HepG2 (cell line): ENCODE results near the gene EFNA2. TPM values are rescaled to one million over a fixed set of nuclear protein-coding genes. Genes with fewer than 3 reads are reported as not detected.

Source experiments
- CBFB ChIP-seq: sonication (generic); formaldehyde crosslinking; IDR thresholded peaks from 2 replicates; pipeline ENCODE4 v1.4.0; 2020; ENCODE audit warnings: missing genetic modification reagents
- FIP1L1 ChIP-seq: fragments of 200-400 bp; formaldehyde crosslinking; IDR thresholded peaks from 2 replicates; pipeline ENCODE4 v1.6.1; 2018; ENCODE audit warnings: low read depth, mild to moderate bottlenecking, low read length, moderate library complexity, borderline replicate concordance; ENCODE audit not compliant: insufficient read depth
- HNF4A ChIP-seq: sonication (generic); formaldehyde crosslinking; IDR thresholded peaks from 2 replicates; pipeline ENCODE4 v1.4.0; 2020; ENCODE audit warnings: missing genetic modification reagents
- NFAT5 ChIP-seq: sonication (generic); formaldehyde crosslinking; IDR thresholded peaks from 2 replicates; pipeline ENCODE4 v1.4.0; 2020; ENCODE audit warnings: missing genetic modification reagents
- RNF2 ChIP-seq: fragments of 450-650 bp; conservative IDR thresholded peaks from 2 replicates; pipeline ENCODE4 v1.6.1; 2016; ENCODE audit warnings: low read depth
- TAF1 ChIP-seq: sonication (generic); formaldehyde crosslinking; IDR thresholded peaks from 2 replicates; pipeline ENCODE4 v1.4.0; 2020; ENCODE audit warnings: missing genetic modification reagents
- THRA ChIP-seq: sonication (generic); formaldehyde crosslinking; IDR thresholded peaks from 2 replicates; pipeline ENCODE4 v1.4.0; 2020; ENCODE audit warnings: missing genetic modification reagents, borderline replicate concordance
- TSC22D2 ChIP-seq: sonication (generic); formaldehyde crosslinking; IDR thresholded peaks from 2 replicates; pipeline ENCODE4 v1.5.1; 2020; ENCODE audit warnings: missing genetic modification reagents, mild to moderate bottlenecking, borderline replicate concordance
- ZBTB7B ChIP-seq: sonication (generic); formaldehyde crosslinking; IDR thresholded peaks from 2 replicates; pipeline ENCODE4 v1.4.0; 2020; ENCODE audit warnings: missing genetic modification reagents
- ZSCAN22 ChIP-seq: sonication (generic); formaldehyde crosslinking; IDR thresholded peaks from 2 replicates; pipeline ENCODE4 v1.4.0; 2020; ENCODE audit warnings: mild to moderate bottlenecking, missing genetic modification reagents
- polyA plus RNA-seq, 8 experiments: library from polyadenylated mRNA; depleted of rRNA in 3 of 8; stranded (reverse) in 7 of 8; unstranded in 1 of 8; fragments of >200 nt; fragmentation: Illumina TruSeq in 4 of 8; extraction: Trizol in 4 of 8; gene quantifications; 2 replicates each; pipeline versions ENCODE4 v1.2.1 to v1.2.3, GENCODE V29; 2011 to 2016; ENCODE audit warnings: low read depth in 4 of 8, missing spikeins in 1 of 8, mixed read lengths in 1 of 8; ENCODE audit not compliant: insufficient read depth in 1 of 8
- total RNA-seq, 5 experiments: library from RNA; depleted of rRNA; stranded (reverse); fragments of >200 nt; fragmentation: Illumina TruSeq; extraction: Trizol; gene quantifications; 2 replicates each; pipeline ENCODE4 v1.2.3, GENCODE V29; 2016; ENCODE audit warnings: low read depth in 1 of 5
- TF ChIP-seq, protein P1 (sequence below): sonication (generic); formaldehyde crosslinking; IDR thresholded peaks from 2 replicates; pipeline ENCODE4 v1.4.0; 2020; ENCODE audit warnings: mild to moderate bottlenecking, missing genetic modification reagents

Gene EFNA2
- total and polyA plus RNA-seq, 2 of the 13 experiments (the other 11 are each of a cell fraction or from before 2014, with no cell fraction given): 6.0 to 9.9 TPM

DNA sequence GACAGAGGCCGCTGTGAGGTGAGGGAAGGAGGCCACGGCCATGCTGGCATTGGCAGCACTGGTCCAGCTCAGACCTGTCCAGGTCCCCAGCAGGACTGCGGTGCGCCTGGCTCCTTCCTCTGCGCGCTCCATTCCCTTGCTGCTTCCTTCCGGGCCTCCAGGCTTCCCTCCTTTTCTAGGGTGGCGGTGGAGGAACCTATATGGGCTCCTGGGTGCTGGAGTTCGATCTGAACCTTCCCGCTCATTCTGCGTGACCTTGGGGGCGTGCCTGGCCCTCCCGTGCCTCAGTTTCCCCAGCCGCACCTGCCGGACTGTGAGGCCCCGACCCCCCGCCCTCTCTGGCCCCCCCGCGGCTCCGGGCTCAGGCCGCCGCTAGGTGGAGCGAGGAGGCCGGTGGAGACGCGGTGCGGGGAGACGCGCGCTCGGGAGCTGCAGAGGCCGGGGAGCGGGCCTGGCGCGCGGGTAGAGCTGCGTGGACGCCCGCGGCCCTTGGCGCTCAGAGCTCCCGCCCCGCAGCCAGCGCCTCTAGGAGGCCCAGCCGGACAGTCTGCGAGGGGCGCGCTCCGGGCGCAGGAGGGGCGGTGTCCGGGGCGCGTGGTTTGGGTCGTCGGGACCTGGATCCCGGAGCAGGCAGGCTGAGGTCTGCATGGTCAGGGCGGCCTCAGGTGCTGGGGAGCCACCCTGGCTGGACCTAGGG, 29.9 kb downstream of the EFNA2 start (continued):
- TF ChIP-seq NFAT5: no peak
- TF ChIP-seq FIP1L1: no peak
- TF ChIP-seq TAF1 (CRISPR knock-in tag): no peak
- TF ChIP-seq THRA (CRISPR knock-in tag): 0 out of 2 replicates have a peak, but pooled peaks have one; percentile 41
- TF ChIP-seq CBFB (CRISPR knock-in tag): peak; percentile 36; the same call in 1 of the 2 replicates
- TF ChIP-seq HNF4A: no peak
- TF ChIP-seq TSC22D2 (CRISPR knock-in tag): 0 out of 2 replicates have a peak, but pooled peaks have one; percentile 67
- TF ChIP-seq RNF2: no peak
- peak; percentile 54; the same call in 1 of the 2 replicates for TF ChIP-seq ZBTB7B (CRISPR knock-in tag)
- TF ChIP-seq ZSCAN22 (CRISPR knock-in tag): no peak
- TF ChIP-seq, protein P1, sequence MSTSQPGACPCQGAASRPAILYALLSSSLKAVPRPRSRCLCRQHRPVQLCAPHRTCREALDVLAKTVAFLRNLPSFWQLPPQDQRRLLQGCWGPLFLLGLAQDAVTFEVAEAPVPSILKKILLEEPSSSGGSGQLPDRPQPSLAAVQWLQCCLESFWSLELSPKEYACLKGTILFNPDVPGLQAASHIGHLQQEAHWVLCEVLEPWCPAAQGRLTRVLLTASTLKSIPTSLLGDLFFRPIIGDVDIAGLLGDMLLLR (CRISPR knock-in tag): no peak
